ENCODE data around the gene HMX2.

HMX2 gene

GRCh38 chr10:123133541-123134342 is 14.2 kb upstream of the HMX2 start:
- no peak for DNase-seq
- TF ChIP-seq GATA1 (IDR thresholded peaks at IDR 0.05; ENCODE audit: low read depth, low read length) (no peak), POLR2A (IDR thresholded peaks at IDR 0.05; ENCODE audit: low read length) (no peak)

- peak; percentile 23 to 27 for DNase-seq
- TF ChIP-seq GATA1 (IDR thresholded peaks at IDR 0.05; ENCODE audit: low read depth, low read length) (no peak), POLR2A (IDR thresholded peaks at IDR 0.05; ENCODE audit: low read length) (no peak)
These were observed 13.5 kb upstream of the HMX2 start for GRCh38 chr10:123134343-123134914.

DNA sequence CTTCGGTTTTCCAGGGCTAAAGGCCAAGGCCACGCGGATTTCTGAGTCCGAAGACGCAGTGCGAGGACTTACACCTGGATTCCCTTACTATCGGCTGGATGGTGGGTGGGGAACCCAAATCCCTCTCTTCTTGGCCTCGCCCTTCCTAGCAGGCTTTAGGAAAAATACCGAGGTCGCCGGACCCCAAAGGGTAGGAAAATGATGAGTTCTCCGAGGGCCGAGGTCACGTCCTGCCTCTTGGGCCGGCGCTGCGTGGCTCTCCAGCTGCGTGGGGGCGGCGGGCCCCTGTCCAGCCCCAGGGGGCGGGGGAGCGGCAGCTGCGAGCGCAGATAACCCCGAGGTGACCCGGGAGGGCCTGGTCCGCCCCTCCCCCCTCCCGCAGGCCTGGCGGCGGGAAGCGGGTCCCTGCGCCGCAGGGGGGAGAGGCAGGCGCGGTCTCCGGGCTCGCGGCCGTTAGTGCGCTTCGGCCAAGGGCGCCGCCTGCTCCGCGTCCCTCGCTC is 13.0 kb upstream of the HMX2 start:
- TF ChIP-seq GATA1 (IDR thresholded peaks at IDR 0.05; ENCODE audit: low read depth, low read length): no peak
- TF ChIP-seq POLR2A (IDR thresholded peaks at IDR 0.05; ENCODE audit: low read length): no peak
- peak; percentile 43 to 44 for DNase-seq

DNA sequence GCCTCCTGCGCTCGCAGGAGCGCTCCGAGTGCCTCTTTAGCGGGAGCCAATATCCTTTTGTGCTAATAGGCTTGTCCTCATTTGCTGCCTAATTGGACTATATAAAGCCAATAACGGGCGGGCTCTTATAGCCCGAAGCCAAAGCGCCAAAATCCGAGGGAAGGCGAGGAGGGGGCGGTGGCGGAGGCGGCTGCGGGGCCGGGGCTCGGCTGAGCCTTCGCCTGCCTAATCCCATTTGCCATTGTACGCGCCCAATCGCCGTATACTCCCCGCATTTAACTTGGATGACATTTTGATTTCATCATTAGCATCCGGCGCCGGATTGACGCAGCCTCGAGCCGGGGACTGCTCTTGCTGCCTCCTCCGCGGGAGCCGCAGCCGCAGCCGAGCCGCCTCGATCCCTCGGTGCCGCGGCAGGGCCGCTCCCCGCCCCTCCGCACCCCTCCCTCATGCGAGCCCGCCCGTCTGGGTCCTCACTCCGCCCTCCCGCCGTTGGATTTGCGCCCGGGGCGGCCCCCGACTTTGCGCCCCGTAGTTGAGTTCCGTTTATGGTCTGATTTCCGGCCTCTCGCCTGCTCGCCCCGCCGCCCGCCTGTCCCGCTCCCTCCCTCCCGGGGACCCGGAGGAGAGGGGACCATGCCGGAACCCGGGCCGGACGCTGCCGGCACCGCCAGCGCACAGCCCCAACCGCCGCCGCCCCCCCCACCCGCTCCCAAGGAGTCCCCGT is 12.4 kb upstream of the HMX2 start, which contains the start of gene HMX3:
Gene HMX3, plus strand, starts transcription at position 556 of the 727 bp plus-strand sequence. Its CDS starts 81 bp downstream, at position 637.
- DNase-seq: peak; percentile 36 to 46
- TF ChIP-seq GATA1 (IDR thresholded peaks at IDR 0.05; ENCODE audit: low read depth, low read length) (no peak), POLR2A (IDR thresholded peaks at IDR 0.05; ENCODE audit: low read length) (no peak)

DNA sequence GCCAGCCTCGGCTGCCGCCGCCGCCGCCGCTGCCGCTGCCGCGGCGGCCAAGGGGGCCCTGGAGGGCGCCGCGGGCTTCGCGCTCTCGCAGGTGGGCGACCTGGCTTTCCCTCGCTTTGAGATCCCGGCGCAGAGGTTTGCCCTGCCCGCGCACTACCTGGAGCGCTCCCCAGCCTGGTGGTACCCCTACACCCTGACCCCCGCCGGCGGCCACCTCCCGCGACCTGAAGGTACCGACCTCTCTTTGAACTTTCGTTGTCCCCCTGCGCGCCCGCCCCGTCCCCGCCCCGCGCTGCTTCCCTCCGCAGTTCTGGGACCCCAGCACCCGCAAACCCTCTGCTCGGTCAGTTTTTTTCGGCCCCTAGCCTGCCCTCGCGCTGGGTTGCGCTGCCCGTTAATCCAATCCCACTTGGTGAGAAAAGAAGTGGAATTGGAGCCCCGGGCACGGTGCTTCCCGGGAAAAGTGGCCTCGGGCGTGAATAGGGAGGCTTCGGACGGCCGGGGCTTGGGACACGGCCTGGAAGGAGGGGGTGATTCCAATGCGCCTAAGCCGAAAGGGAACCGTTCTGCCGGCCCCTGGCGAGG is 11.6 kb upstream of the HMX2 start:
- no peak for DNase-seq

GRCh38 chr10:123136806-123137642 is 10.9 kb upstream of the HMX2 start:
- TF ChIP-seq GATA1 (IDR thresholded peaks at IDR 0.05; ENCODE audit: low read depth, low read length) (no peak), POLR2A (IDR thresholded peaks at IDR 0.05; ENCODE audit: low read length) (no peak)
- DNase-seq: peak; percentile 35 to 37

More for the DNA sequence above, 11.6 kb upstream of the HMX2 start:
- TF ChIP-seq GATA1 (IDR thresholded peaks at IDR 0.05; ENCODE audit: low read depth, low read length) (no peak), POLR2A (IDR thresholded peaks at IDR 0.05; ENCODE audit: low read length) (no peak)

DNA sequence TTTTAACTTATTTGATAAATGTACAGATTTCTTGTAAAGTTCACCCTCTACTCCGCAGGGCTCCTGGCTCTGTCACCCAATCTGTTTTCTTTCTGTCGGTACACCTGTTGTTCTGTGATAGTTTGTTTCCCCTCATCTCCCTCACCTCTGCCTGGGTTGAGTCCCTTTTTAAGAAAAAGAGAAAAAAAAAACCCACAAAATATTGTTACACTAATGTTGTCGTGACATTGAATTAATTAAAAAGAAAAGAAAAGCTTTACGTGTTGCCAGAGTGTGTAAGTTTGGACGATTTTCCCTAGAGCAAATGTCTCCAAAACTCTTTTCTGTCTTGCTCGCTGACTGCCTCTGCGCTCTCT is 8.8 kb upstream of the HMX2 start:
- DNase-seq: no peak
- no peak for TF ChIP-seq POLR2A (IDR thresholded peaks at IDR 0.05; ENCODE audit: low read length)
- no peak for TF ChIP-seq GATA1 (IDR thresholded peaks at IDR 0.05; ENCODE audit: low read depth, low read length)

DNA sequence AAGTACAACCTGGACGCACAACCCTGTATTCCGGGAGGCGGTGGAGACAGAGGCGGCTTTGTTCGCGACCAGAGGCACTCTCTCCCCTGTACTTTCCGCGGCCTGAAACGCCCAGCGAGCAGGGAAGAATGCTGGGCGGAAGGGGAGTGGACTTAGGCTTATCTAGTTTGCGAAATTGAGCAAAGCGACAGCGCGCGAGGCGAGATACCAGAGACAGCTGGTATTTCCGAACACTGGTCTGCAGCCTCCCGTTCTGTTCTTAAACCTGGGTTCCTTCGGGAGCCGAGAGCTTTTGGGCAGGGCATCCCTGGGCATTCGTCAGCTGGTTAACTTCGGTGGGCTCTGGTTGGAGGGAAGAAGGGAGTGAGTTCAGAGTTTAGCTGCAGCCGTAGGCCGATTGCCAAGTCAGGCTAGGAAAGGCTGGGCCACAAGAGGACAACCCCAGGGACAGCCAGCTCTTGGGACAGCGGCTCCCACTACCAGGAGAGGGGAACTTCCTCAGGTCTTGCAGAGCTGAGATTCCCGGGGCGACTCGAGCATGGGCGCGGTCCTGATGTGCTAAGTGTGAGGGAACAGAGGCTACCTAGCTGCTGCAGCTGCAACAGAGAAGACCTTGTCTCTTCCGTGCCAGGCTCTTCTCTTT is 8.3 kb upstream of the HMX2 start:
- peak; percentile 53 to 58 for DNase-seq
- no peak for TF ChIP-seq GATA1 (IDR thresholded peaks at IDR 0.05; ENCODE audit: low read depth, low read length)
- no peak for TF ChIP-seq POLR2A (IDR thresholded peaks at IDR 0.05; ENCODE audit: low read length)

- peak; percentile 27 to 34 for DNase-seq
- no peak for TF ChIP-seq POLR2A (IDR thresholded peaks at IDR 0.05; ENCODE audit: low read length)
- TF ChIP-seq GATA1 (IDR thresholded peaks at IDR 0.05; ENCODE audit: low read depth, low read length): no peak
These were observed 7.6 kb upstream of the HMX2 start for GRCh38 chr10:123140164-123140982.

DNA sequence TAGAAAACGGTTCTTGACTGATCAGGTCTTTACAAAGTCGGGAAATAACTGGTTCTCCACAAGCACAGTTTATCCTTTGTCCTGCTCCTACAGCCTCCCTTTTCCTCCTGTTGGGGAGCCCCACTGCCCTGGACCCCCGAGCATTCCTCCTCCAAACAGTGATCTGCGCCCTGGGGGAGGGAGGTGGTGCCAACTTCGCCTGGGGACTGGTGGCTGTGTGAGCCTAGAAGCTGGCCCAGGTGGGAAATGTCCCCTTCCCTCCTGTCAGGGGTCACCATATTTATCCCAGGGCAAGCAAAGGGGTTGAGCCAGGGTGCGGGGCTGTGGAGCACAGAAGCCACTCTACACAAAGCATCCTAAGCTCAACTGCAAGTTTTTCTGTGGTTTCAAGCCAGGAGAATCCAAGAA is 6.9 kb upstream of the HMX2 start:
- TF ChIP-seq GATA1 (IDR thresholded peaks at IDR 0.05; ENCODE audit: low read depth, low read length) (no peak), POLR2A (IDR thresholded peaks at IDR 0.05; ENCODE audit: low read length) (no peak)
- no peak for DNase-seq

GRCh38 chr10:123141791-123142700 is 5.9 kb upstream of the HMX2 start:
- no peak for TF ChIP-seq POLR2A (IDR thresholded peaks at IDR 0.05; ENCODE audit: low read length)
- TF ChIP-seq GATA1 (IDR thresholded peaks at IDR 0.05; ENCODE audit: low read depth, low read length): no peak
- no peak for DNase-seq

All from erythroblast (primary cell).